GM21390 (cell line): ENCODE measurements around the gene P2RX3.
"Not testable (repeated sequence)": the region's sequence is repeated elsewhere in the genome, so short reads cannot be mapped to it uniquely, and the experiment has no call there.

Source experiments
- ATAC-seq: cut with Tn5 transposase; IDR thresholded peaks from one replicate; pipeline ENCODE4 v1.9.1; 2021; ENCODE audit not compliant: unreplicated experiment

The P2RX3 gene

GRCh38 chr11:57394203-57394965 is 56.2 kb downstream of the P2RX3 start:
- no peak for ATAC-seq

GRCh38 chr11:57395905-57396623 is 57.9 kb downstream of the P2RX3 start:
- no peak for ATAC-seq

- ATAC-seq, result no peak
Measured at GRCh38 chr11:57396744-57397143, 58.6 kb downstream of the P2RX3 start.

- ATAC-seq, result no peak
Measured at GRCh38 chr11:57397394-57397990, 59.3 kb downstream of the P2RX3 start.

GRCh38 chr11:57399221-57399620 is 61.1 kb downstream of the P2RX3 start:
- ATAC-seq, result no peak

- no peak for ATAC-seq
Measured at GRCh38 chr11:57399972-57400578, 61.9 kb downstream of the P2RX3 start.

GRCh38 chr11:57402188-57403002 is 64.2 kb downstream of the P2RX3 start:
- no peak for ATAC-seq

- ATAC-seq, result not testable (repeated sequence)
Measured at GRCh38 chr11:57403003-57403801, 65.0 kb downstream of the P2RX3 start.

GRCh38 chr11:57403802-57404147 is 65.6 kb downstream of the P2RX3 start:
- no peak for ATAC-seq

GRCh38 chr11:57405271-57405860 is 67.2 kb downstream of the P2RX3 start:
- no peak for ATAC-seq

- peak; percentile 64 for ATAC-seq
Measured at GRCh38 chr11:57406337-57406904, 68.3 kb downstream of the P2RX3 start.

- no peak for ATAC-seq
Measured at GRCh38 chr11:57407010-57407920, 69.1 kb downstream of the P2RX3 start.

- no peak for ATAC-seq
Measured at GRCh38 chr11:57407941-57408475, 69.9 kb downstream of the P2RX3 start.

GRCh38 chr11:57408771-57409170 is 70.6 kb downstream of the P2RX3 start:
- ATAC-seq, result no peak

GRCh38 chr11:57409321-57410100 is 71.4 kb downstream of the P2RX3 start:
- no peak for ATAC-seq

GRCh38 chr11:57410287-57410686 is 72.1 kb downstream of the P2RX3 start:
- no peak for ATAC-seq

- ATAC-seq, result no peak
Measured at GRCh38 chr11:57413681-57414080, 75.5 kb downstream of the P2RX3 start.
